Fibroblast of upper back skin (primary cell): ENCODE data around the gene GRIK4.
"Not testable (repeated sequence)": the region's sequence is repeated elsewhere in the genome, so short reads cannot be mapped to it uniquely, and the experiment has no call there.

Experiments
- DNase-seq: peaks from one replicate; pipeline ENCODE4 v3.0.0-alpha.2; 2013

Gene GRIK4

DNA sequence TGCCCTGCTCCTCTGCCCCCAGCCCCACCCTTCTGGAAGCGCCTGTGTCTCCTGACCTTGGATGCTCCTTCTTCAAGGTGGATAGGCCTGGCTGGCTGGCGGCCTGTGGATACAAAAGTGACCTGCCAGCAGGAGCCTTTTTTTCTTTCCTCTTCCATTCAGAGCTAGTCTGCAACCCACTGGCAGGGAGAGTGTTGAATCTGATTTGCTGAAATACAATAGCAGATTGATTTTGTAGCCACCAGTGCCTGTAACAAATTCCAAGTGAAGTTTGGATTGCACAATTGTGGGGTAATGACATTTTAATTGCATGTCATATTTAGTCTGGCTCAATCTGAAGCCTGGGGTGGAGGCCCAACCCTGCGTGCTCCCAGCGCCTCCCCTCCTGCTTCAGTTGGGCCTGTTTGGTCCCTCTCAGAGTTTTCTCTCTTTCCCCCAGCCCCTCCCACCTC lies 97.2 kb downstream of the GRIK4 start:
- peak; percentile 42 for DNase-seq

DNA sequence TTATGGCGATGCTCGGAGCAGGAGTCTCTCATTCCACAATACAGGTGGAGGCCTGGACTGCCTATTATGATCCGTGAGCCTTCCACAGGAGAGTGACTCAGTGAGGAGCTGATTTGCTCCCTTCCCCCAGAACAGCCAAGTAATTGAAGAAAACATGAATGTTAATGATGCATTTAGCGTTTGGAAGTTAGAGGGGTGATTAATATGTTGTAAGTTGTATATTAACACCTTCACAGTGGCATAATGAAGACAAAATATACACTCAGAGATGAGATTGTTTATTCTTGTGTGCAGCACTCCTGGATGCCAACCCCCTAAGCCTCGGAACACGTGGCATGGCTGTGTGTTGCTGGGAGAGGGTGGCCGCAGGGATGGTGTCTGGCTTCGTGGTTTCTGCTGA lies 98.6 kb downstream of the GRIK4 start:
- DNase-seq: no peak

DNA sequence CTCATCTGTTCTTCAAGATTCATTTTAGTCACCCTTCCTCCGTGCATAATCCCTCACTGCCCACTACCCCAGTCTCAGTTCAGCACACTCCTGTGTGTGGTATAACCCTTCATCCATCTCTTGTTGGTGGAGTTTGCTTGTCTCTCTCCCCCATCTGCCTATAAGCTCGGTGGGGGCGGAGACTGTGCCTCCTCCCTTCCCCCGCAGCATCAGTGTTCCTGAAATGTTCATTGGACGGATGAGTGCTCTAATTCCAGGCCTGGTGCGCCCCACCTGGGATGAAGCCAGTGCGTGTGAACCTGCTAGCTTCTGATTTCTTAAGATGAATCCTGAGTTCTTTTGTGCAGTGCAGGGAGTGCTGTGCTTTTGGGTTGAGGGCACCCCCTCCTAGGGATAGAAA lies 100.0 kb downstream of the GRIK4 start:
- no peak for DNase-seq

DNA sequence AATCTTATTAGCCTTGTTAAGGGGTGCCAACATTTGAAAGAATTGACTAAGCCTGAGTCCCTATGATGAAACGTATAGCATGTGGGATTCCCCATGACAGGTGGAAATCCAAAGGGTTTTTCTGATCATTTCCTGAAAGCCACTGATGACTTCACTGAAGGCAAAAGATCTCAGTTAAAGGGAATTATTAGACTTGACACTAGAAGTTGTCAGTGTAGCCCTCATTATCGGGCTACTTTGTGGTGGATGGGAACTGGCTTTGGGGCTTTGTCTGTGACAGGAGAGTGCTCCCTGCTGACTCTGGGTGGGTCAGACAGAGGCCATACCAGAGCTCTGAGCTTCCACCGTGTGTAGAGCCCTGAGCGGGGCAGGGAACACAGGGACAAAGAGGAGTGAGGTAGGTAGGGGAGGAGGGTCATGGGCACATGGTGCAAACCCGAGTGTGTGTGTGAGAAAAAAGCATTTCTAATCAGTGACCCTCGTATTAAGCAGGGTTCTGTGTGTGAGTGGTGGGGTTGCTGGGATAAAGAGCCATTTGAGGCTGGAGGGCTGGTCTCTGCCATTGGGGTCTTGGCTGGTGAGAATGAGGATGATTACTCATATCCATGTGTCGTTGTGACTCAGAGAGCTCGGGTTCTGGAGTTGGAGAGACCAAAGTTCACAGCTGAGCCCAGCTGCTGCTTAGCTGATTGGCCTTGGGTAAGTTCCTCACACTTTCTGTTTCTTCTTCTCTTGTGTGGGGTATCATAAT lies 101.1 kb downstream of the GRIK4 start:
- peak; percentile 14 for DNase-seq

DNA sequence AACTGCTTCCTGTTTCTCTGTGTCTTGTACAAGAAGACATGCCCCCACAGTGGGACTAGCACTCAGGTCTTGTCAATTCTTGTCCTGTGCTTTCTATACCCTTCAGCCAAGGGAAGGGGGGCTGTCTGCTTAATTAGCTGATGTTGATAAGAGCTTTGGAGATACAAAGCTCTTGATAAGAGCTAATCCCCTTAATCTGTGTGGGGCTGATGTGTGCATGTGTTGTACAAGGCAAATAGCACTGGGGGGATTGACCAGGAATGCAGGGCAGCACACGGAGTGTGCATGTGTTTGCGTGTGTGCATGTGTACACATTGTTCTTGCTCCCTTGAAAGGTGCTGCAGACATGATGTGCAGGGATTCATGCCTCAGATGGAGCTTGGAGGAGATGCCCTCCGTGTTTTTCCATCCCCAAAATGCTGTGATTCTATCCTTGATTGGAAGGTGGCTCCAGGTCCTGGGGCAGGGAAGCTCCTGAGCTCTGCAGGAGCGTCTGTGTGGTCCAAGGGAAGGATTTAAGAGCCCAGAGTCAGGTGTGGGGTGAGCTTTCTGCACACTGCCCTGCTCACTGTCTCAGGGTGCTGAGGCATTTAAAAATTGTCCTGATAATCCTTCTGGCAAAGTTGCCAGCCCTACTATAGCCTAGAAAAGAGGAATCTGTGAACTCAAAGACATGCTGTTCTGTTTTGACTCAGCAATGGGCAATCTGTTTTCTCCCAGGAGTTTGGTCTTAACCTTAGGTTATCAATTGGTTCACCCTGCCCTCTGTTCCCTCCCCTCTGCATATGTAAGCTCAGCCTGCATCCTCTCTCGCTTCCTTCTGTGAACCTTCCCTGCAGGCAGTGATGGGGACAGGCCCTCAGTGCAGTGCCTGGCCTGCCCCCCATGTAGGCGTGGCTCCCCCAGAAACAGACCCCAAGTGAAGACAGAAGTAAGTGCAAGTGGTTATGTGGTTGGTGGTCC lies 102.0 kb downstream of the GRIK4 start:
- no peak for DNase-seq

DNA sequence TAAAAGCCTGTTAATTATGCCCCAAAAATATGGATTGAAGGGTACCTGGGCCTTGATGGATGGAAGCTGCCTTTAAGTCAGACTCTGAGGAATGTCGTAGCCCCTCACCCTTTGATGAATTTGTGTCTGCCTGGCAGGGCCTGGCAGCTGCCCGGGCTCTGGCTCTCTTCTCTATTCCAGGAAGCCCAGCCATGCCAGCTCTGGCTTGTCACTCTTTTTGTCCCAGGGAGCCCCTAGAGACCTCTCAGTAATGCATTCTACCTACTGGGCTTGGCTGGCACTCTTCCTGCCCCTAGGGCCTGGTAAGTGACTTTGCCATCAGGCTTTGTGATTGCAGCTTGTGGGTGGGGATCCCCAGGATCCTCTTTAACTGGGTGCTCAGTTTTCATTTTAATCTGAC lies 103.8 kb downstream of the GRIK4 start:
- no peak for DNase-seq

DNA sequence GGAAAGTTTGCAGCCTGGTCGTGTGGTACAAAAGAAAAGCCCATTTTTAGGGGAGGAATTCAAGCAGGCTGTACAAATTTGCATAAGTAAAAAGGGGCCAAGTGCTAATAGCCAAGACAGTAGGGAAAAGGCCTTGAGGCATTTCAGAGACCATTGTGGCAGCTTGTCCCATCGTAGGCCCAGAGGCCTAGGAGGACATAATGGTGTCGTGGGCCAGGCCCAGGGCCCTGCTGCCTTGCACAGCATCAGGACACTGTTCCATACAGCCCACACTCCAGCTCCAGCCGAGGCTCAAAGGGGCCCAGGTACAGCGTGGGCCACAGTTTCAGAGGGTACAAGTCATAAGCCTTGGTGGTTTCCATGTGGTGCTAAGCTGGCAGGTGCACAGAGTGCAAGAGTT lies 106.9 kb downstream of the GRIK4 start:
- DNase-seq: no peak

DNA sequence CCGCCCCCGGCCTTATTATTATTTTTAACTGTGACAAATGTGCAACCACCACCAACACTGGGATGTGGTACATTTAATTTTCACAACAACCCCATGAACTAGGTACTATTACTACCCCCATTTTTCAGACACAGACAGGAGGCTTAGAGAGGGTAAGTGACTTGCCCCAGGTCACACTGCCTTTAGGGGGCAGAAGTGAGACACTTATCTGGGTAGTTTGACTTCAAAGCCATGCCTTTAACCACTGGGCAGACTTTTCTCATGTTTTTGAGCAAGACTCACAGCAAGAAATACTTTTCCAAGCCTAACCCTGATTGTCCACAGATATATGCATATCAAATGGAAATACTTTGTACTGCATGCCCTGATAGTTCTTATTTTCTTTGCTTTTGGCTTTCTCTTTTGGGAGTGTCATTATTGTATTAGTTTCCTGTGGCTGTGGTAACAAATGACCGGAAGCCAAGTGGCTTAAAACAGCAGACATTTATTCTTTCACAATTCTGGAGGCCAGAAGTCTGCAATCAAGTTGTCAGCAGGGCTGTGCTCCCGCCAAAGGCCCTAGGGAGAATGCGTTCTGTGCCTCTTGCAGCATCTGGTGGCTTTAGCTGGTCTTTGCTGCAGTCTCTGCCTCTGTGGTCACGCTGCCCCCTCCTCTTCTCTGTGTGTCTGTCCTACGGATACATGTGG lies 110.8 kb downstream of the GRIK4 start:
- DNase-seq: no peak

DNA sequence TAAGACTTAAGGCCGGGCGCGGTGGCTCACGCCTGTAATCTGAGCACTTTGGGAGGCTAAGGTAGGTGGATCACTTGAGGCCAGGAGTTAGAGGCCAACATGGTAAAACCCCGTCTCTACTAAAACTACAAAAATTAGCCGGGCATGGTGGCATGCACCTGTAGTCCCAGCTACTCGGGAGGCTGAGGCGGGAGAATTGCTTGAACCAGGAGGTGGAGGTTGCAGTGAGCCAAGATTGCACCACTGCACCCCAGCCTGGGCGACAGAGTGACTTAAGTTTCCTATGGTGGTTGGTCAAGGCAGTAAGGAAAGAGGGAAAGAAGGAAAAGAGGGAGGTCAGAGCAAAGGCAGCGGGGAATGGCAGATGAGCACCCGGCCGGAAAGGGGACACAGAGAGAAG lies 113.4 kb downstream of the GRIK4 start:
- DNase-seq: not testable (repeated sequence)

DNA sequence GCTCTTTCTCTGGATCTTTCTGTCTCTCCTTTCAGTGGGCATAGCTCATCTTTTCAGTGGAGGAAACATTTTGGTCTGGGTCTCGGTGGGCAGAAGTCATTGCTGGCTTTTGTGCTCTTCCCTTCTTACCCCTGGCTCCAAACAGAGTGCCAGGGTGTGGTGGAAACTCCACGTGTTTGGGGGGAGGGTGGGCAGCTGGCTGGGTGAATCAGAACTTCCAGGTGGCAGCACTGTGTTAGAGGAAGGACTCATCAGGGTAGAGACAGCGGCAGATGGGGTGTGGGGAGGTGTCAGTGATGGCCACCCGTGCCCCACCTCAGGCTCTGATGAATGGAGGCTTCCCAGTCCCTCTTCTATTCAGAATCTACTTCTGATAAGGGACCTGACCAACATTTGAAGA lies 114.0 kb downstream of the GRIK4 start:
- DNase-seq: no peak

DNA sequence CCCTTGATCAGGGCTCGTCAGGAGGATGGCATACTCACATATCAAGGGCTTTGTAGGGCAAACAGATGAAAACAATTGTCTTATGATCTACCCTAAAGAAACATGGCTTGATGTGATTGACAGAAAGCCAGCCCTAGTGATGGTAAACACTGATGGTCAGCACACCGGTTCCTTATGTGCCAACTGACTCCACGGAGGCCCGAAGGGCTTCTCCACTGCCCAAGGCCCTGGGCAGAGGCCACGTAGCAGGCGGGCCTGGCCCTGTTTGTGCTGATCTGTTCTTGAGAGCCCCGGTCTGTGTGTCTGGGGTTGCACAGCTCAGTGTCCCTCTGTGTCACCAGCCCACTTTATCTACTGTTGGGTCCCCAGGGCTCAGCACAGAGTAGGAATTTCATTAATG lies 115.2 kb downstream of the GRIK4 start:
- no peak for DNase-seq

DNA sequence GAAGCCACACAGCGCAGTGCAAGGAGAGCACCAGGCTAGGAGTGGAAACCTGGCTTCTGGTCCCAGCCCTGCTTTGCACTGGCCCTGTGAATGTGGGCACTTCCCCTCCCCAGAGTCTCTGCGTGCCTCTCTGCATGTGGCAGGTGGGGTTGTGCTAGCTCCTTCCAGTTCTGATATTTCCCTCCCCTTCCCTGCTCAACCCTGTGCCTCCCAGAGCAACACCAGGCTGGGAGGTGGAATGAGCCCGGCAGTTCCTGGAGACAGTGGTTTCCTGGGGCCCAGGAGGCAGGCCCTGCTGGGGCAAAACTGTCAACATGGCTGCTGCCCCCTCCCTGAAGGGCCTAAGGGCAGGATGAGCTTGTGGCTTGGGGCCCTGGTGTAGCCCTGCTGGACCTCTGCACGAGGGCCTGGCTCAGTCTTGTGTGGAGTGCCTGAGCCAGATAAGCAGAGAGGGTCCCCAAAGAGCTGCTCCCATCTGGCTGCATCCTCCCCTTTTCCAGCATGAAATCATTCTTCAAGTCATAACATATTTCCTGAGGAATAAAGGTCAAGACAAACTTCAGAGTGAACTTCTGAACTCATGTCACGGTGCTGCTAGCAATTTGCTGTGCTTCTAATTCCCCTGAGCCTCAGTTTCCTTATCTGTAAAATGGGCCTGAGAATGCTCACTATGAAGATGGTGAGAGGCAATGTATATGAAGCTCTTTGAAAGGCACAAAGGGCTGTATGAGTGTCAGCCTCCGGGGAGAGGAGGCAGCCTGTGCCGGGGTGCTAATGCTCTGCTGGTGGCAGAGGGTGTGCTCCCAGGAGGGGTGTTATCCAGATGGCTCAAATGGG lies 116.0 kb downstream of the GRIK4 start:
- no peak for DNase-seq

DNA sequence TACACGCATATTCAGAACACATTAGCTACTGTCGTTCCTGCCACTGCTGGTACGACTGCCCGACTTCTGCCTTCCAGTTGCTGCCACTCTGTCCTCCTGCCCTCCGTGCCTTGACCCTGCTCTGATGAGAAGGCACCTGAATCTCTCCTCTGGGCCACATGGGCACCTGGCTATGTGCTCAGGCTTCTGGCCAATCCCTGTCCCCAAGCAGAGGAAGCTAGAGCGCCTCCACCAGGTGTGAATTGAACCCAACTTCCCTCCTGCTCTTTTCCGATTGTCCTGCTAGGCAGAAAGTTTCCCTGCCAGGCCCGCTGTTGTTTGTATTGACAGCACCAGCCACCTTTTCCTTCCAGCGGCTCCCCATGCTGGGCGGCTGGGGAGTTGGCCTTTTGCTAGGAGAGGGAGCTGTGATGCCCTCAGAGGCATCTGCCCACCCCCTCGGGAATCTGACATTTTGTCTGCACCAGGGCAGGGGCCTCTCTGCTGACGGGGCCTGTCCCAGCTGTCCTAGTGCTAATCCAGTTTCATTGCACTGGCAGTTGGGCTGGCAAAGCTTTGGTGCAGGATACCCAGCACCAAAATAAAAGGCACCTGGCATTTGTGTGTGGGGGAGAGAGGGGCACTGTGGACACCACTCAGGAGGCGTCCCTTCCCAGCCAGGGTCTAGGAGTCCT lies 118.0 kb downstream of the GRIK4 start:
- DNase-seq: no peak

DNA sequence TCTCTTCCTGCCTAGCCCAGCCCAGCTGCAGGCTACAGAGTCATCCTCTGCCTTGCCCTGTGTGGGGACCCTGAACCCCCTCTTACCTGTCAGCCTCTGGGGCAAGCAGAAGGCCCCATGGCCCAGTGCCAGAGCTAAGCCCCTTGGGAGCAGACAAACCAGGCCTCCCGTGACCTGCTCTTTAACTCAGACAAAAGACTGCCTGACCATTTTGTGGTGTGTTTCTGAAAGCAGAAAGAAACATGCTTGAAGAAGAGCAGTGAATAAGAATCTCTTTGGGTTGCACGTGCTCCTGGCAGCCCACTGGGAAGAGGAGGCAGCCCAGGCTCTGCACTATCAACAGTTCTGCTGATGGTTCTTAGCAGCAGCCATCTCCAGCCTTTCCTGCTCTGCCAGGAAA lies 118.6 kb downstream of the GRIK4 start:
- DNase-seq: no peak

DNA sequence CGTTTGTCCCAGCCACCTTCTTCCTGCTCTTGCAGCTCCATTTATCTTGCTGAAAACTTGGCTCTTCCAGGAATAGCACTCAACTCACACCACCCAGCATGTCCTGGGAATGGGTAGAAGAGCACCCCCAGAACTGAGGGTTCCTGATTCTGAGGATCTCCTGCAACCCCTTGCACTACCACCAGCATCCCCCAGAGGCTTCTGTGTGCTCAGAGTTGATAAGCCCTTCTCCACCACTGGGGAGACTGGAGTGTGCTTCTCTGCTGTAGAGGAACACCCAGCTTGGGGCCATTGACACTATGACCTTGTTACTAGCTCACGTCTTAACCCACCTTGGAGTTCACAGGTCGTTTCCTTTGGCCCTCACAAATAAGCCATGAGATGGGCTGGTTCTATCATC lies 121.0 kb downstream of the GRIK4 start:
- no peak for DNase-seq

DNA sequence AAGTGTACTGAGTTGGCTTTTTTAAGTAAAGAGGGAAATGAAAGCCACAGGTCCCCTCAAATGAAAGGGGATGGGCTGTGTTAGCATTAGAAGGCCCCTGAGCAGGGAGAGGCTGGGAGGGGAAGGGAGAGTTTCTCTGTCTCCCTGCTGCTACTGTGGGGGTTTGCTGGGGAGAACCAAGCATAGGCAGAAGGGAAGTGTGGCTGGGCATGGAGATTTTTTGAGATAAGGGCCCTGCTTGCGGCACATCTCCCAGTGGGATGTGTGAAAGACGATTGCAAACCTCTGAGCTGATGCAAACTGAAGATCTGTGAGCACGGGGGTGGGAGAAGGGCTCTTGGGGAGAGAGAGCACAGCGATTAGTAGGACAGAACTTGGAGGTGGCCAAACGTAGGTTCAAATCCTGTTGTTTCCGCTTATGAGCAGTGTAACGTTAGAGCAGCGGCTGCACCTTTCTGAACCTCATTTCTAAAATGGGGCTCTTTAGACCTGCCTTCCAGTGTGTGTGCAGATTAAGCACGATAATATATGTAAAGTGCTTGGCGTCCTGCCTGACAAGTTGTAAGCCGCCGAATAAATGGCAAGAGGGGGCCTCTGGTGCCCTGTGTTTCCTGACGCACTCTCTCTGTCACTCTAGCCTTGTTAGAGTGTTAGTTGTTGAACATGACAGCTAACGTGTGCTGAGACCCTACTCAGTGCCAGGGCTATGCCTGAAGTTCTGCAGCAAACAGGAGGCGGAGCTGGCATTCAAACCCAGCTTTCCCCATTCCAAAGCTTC lies 122.3 kb downstream of the GRIK4 start:
- no peak for DNase-seq

DNA sequence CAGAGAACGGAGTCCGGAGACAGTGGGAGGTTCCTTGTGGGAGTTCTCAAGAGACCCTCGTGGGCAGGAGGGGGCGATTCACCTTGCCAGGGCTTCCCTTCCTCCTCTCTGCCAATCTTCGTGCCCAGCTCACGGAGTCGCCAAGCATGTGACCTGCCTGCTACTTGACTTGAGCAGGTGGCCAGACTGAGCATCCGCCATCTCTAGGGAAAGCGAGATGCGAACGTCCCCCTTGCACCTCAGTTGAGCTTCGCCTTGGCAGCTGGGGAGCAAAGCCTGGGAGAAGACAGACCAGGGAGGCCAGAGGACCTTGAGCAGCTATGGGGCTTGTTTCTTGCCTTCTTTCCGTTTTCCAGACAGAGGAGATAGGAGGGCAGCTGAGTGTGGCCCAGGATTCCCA lies 123.2 kb downstream of the GRIK4 start:
- DNase-seq: no peak

DNA sequence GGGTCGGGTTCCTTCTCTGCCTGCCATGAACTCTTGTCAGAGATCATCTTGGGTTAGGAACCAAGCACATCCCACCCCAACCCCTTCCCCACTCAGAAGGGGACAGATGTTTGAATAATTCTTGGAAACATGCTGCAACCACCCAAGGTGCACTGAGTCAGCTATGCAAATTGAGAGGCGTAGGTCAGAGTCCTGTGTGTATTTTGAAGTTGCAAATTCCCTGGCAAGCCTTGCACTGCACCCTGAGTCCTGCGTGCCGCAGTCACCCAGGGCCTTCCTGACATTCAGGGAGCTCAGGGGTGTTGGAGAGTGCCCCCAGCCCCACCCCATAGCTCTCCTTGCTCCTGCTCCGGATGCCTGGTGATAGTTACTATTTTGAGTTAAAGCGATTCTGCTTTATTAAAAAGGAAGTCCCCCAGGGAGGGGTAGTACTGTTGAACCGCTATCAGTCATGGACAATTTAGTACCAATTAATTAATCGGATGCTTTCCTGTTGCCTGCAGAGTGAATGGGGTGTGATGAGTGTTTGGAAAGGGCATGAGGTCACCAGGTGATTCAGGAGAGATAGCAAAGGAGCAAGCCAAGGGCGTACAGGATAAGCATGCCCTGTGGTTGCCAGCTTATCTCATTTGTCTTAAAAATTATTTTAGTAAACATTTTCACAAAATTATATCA lies 123.7 kb downstream of the GRIK4 start:
- no peak for DNase-seq

DNA sequence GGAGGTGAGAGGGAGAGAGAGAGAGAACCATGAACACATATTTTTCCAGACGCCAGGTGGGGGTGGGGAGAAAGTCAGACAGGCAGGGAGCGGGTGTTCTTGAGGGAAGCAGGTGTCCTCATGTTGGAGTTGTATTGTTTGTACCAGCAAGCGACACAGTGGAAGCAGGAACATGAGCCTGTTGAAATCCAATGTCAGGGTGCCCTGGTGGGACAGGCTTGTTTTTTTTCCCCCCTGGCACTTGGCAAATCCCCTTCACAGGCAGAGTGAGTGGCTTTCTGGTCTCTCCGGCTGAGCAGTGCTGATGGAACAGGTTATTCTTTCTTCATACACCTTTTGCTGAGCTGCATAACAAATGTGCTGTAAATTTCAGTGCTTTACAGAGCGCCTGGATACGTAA lies 125.6 kb downstream of the GRIK4 start:
- DNase-seq: no peak

DNA sequence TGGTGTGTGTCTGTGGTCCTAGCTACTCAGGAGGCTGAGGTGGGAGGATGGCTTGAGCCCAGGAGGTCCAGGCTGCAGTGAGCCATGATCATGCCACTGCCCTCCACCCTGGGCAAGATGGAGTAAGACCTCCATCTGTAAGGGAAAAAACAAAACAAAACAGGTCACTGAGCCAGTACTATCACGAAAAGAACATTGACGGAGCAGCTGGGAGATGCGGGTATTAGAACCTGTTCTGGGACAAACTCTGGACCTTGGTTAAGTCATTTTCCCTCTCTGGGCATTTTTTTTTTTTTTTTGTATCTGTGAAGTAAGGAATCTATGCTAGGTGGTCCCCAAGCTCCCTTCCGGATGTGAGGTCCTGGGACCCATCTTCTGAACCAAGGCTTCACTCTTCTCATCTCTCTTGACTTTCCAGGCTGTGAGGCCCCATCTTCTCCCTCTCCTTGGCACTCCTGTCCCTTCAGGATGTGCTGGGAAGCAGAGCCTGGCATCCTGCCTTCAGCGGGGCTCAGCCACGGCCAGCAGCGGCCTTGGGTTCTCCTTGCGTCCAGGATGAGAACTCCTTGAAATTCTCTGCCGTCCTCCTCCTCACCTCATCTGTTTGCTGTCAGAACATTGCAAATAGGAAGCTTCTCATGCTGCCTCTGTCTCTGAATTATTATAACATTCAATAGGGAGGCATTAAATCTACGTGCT lies 130.8 kb downstream of the GRIK4 start:
- DNase-seq: no peak
